Measurements from ENCODE around the gene ERBB4.

Gene ERBB4

GRCh38 chr2:212528106-212528856, 10.3 kb downstream of the ERBB4 start:
- no peak overlapping the region for H3K4me3 ChIP-seq (replicated peaks in 1 of 2; ENCODE audit: low read depth in 2 of 2, low read length in 2 of 2)
- TF ChIP-seq CTCF (IDR thresholded peaks at IDR 0.05; ENCODE audit: low read depth, low read length), result no peak
- no peak for DNase-seq (ENCODE audit: low read depth in 2 of 2)

- DNase-seq (ENCODE audit: low read depth in 2 of 2), result no peak
- no peak overlapping the region for H3K4me3 ChIP-seq (replicated peaks in 1 of 2; ENCODE audit: low read depth in 2 of 2, low read length in 2 of 2)
- no peak for TF ChIP-seq CTCF (IDR thresholded peaks at IDR 0.05; ENCODE audit: low read depth, low read length)
These were observed 12.5 kb downstream of the ERBB4 start for GRCh38 chr2:212526059-212526458.

GRCh38 chr2:212523756-212524155, 14.8 kb downstream of the ERBB4 start:
- no peak overlapping the region for H3K4me3 ChIP-seq (replicated peaks in 1 of 2; ENCODE audit: low read depth in 2 of 2, low read length in 2 of 2)
- no peak for TF ChIP-seq CTCF (IDR thresholded peaks at IDR 0.05; ENCODE audit: low read depth, low read length)
- DNase-seq (ENCODE audit: low read depth in 2 of 2), result no peak

- no peak overlapping the region for H3K4me3 ChIP-seq (replicated peaks in 1 of 2; ENCODE audit: low read depth in 2 of 2, low read length in 2 of 2)
- TF ChIP-seq CTCF (IDR thresholded peaks at IDR 0.05; ENCODE audit: low read depth, low read length), result peak; percentile 17
- DNase-seq (ENCODE audit: low read depth in 2 of 2), result peak in 1 of 2 donors; percentile 6
These were observed 18.3 kb downstream of the ERBB4 start for GRCh38 chr2:212520340-212520739.

- no peak overlapping the region for H3K4me3 ChIP-seq (replicated peaks in 1 of 2; ENCODE audit: low read depth in 2 of 2, low read length in 2 of 2)
- TF ChIP-seq CTCF (IDR thresholded peaks at IDR 0.05; ENCODE audit: low read depth, low read length), result no peak
- DNase-seq (ENCODE audit: low read depth in 2 of 2), result no peak
These were observed 20.9 kb downstream of the ERBB4 start for GRCh38 chr2:212517693-212518092.

GRCh38 chr2:212505586-212505985, 33.0 kb downstream of the ERBB4 start:
- H3K4me3 ChIP-seq (replicated peaks in 1 of 2; ENCODE audit: low read depth in 2 of 2, low read length in 2 of 2), result no peak overlapping the region
- TF ChIP-seq CTCF (IDR thresholded peaks at IDR 0.05; ENCODE audit: low read depth, low read length), result no peak
- no peak for DNase-seq (ENCODE audit: low read depth in 2 of 2)

- no peak for TF ChIP-seq CTCF (IDR thresholded peaks at IDR 0.05; ENCODE audit: low read depth, low read length)
- no peak overlapping the region for H3K4me3 ChIP-seq (replicated peaks in 1 of 2; ENCODE audit: low read depth in 2 of 2, low read length in 2 of 2)
- DNase-seq (ENCODE audit: low read depth in 2 of 2), result no peak
These were observed 43.6 kb downstream of the ERBB4 start for GRCh38 chr2:212495046-212495445.

All from cardiac fibroblast (primary cell).